H1 (cell line): ENCODE data around the gene EBPL. TPM values are rescaled to one million over a fixed set of nuclear protein-coding genes. Genes with fewer than 3 reads are reported as not detected.

ENCODE experiments used
- CTCF ChIA-PET: fragments of 300-600 bp; sonication (Branson Sonifier 250); formaldehyde crosslinking; loops from one replicate; lab custom pipeline; 2021; ENCODE audit not compliant: partially characterized antibody; lab: Charles Lee
- POLR2A ChIA-PET: fragments of 300-600 bp; sonication (Branson Sonifier 250); formaldehyde crosslinking; loops from one replicate; lab custom pipeline; 2021; ENCODE audit warnings: inconsistent platforms; ENCODE audit not compliant: partially characterized antibody; lab: Charles Lee
- DNase-seq, 2 experiments: peaks; one replicate each; pipeline versions ENCODE4 v3.0.0 to v3.0.0-alpha.2; 2010 to 2022; ENCODE audit warnings: low spot score in 2 of 2, low read depth in 1 of 2, mixed read lengths in 1 of 2
- FAIRE-seq: peaks from 2 replicates; lab custom pipeline; 2011; peaks lifted over from hg19 to GRCh38; lab: Jason Lieb, UNC
- H2AFZ ChIP-seq: 2 replicates; pipeline ENCODE4 v1.8.1; 2012; ENCODE audit warnings: low read length, inconsistent platforms
- H2AK5ac ChIP-seq: 2 replicates; pipeline ENCODE4 v1.6.1; 2013; ENCODE audit warnings: low read depth, low read length
- H2BK120ac ChIP-seq: replicated peaks from 2 replicates; pipeline ENCODE3; 2013; ENCODE audit warnings: low read depth, low read length, inconsistent platforms
- H2BK12ac ChIP-seq: 2 replicates; pipeline ENCODE4 v1.6.1; 2013; ENCODE audit warnings: low read depth, low read length
- H2BK15ac ChIP-seq: 2 replicates; pipeline ENCODE4 v1.6.1; 2013; ENCODE audit warnings: low read length
- H2BK20ac ChIP-seq: 2 replicates; pipeline ENCODE4 v1.6.1; 2013; ENCODE audit warnings: low read length
- H2BK5ac ChIP-seq: 2 replicates; pipeline ENCODE4 v1.6.1; 2013; ENCODE audit warnings: low read depth, low read length
- H3K14ac ChIP-seq: 2 replicates; pipeline ENCODE4 v1.6.1; 2013; ENCODE audit warnings: inconsistent platforms; ENCODE audit not compliant: insufficient read length
- H3K18ac ChIP-seq: 2 replicates; pipeline ENCODE4 v1.6.1; 2013; ENCODE audit warnings: low read length; ENCODE audit errors: extremely low read depth
- H3K23ac ChIP-seq: 2 replicates; pipeline ENCODE4 v1.6.1; 2013; ENCODE audit warnings: inconsistent platforms; ENCODE audit not compliant: insufficient read length
- H3K23me2 ChIP-seq: 2 replicates; pipeline ENCODE4 v1.6.1; 2013; ENCODE audit warnings: low read depth, low read length
- H3K27ac ChIP-seq: 2 replicates; pipeline ENCODE4 v1.6.1; 2011; ENCODE audit warnings: low read depth, low read length, inconsistent platforms
- H3K27me3 ChIP-seq, 4 experiments: replicated peaks in 1 of 4; 1 replicate in 1 of 4; 2 replicates in 3 of 4; pipeline versions ENCODE4 v1.6.1 to v1.8.1; 2011 to 2013; ENCODE audit warnings: low read length in 3 of 4, mild to moderate bottlenecking in 3 of 4, inconsistent platforms in 2 of 4, mixed read lengths in 2 of 4, moderate library complexity in 1 of 4; ENCODE audit not compliant: control insufficient read depth in 3 of 4, insufficient read depth in 3 of 4; ENCODE audit errors: extremely low read depth in 1 of 4
- H3K36me3 ChIP-seq, 4 experiments: 2 replicates each; pipeline versions ENCODE4 v1.6.1 to v1.8.1; 2011 to 2013; ENCODE audit warnings: mild to moderate bottlenecking in 4 of 4, low read length in 3 of 4, moderate library complexity in 2 of 4, control low read depth in 1 of 4, inconsistent platforms in 1 of 4; ENCODE audit not compliant: insufficient read depth in 4 of 4, control insufficient read depth in 2 of 4
- H3K4ac ChIP-seq: replicated peaks from 2 replicates; pipeline ENCODE3; 2013; ENCODE audit warnings: low read length, low read depth, mixed read lengths, inconsistent platforms; ENCODE audit not compliant: insufficient read length
- H3K4me1 ChIP-seq, 4 experiments: replicated peaks in 1 of 4; 1 replicate in 1 of 4; 2 replicates in 3 of 4; pipeline versions ENCODE4 v1.6.1 to v1.8.1; 2011 to 2013; ENCODE audit warnings: low read length in 3 of 4, inconsistent platforms in 2 of 4, mixed read lengths in 1 of 4; ENCODE audit not compliant: insufficient read depth in 4 of 4, control insufficient read depth in 3 of 4
- H3K4me2 ChIP-seq, 2 experiments: 2 replicates each; pipeline versions ENCODE4 v1.6.1 to v1.8.1; 2011 to 2013; ENCODE audit warnings: low read depth in 2 of 2, low read length in 2 of 2, control low read depth in 1 of 2, inconsistent platforms in 1 of 2, mild to moderate bottlenecking in 1 of 2; ENCODE audit not compliant: insufficient read depth in 1 of 2
- H3K4me3 ChIP-seq, 4 experiments: fragments of 200-600, 300-600 bp in 1 of 4; sonication (generic), shearing (Covaris generic), sonication (Bioruptor Twin) in 1 of 4; 2 replicates each; pipeline versions ENCODE4 v1.5.1 to v1.8.1; 2011 to 2016; ENCODE audit warnings: low read length in 4 of 4, low read depth in 3 of 4, control low read depth in 2 of 4, inconsistent platforms in 2 of 4, mild to moderate bottlenecking in 2 of 4, mixed read lengths in 1 of 4, moderate library complexity in 1 of 4; ENCODE audit not compliant: insufficient read depth in 2 of 4; ENCODE audit errors: extremely low read depth in 1 of 4
- H3K56ac ChIP-seq: replicated peaks from 2 replicates; pipeline ENCODE3; 2013; ENCODE audit warnings: low read depth, mild to moderate bottlenecking, mixed read lengths, low read length, inconsistent platforms; ENCODE audit not compliant: insufficient read length
- H3K79me1 ChIP-seq: 2 replicates; pipeline ENCODE4 v1.6.1; 2013; ENCODE audit warnings: low read depth, low read length, control low read depth
- H3K79me2 ChIP-seq, 2 experiments: 2 replicates each; pipeline versions ENCODE4 v1.6.1 to v1.8.1; 2012 to 2013; ENCODE audit warnings: low read length in 2 of 2, mild to moderate bottlenecking in 2 of 2, inconsistent platforms in 1 of 2; ENCODE audit not compliant: insufficient read depth in 2 of 2, control insufficient read depth in 1 of 2
- H3K9ac ChIP-seq, 4 experiments: replicated peaks in 1 of 4; 1 replicate in 1 of 4; 2 replicates in 3 of 4; pipeline versions ENCODE4 v1.6.1 to v1.8.1; 2011 to 2013; ENCODE audit warnings: low read depth in 3 of 4, low read length in 3 of 4, control low read depth in 2 of 4, mild to moderate bottlenecking in 2 of 4, moderate library complexity in 2 of 4, inconsistent platforms in 1 of 4; ENCODE audit errors: extremely low read depth in 1 of 4
- H3K9me3 ChIP-seq, 2 experiments: 2 replicates each; pipeline versions ENCODE4 v1.6.1 to v1.8.1; 2012 to 2013; ENCODE audit warnings: mild to moderate bottlenecking in 2 of 2, moderate library complexity in 2 of 2, control low read depth in 1 of 2, inconsistent platforms in 1 of 2, low read depth in 1 of 2, low read length in 1 of 2, mixed read lengths in 1 of 2; ENCODE audit not compliant: insufficient read depth in 2 of 2
- H4K20me1 ChIP-seq, 2 experiments: replicated peaks in 1 of 2; 2 replicates each; pipeline versions ENCODE3 to v1.8.1; 2011 to 2013; ENCODE audit warnings: inconsistent platforms in 2 of 2, low read length in 2 of 2, mild to moderate bottlenecking in 1 of 2; ENCODE audit not compliant: insufficient read depth in 2 of 2, control insufficient read depth in 1 of 2
- H4K5ac ChIP-seq: 2 replicates; pipeline ENCODE4 v1.6.1; 2013; ENCODE audit warnings: low read length, low read depth, mixed read lengths, inconsistent platforms; ENCODE audit not compliant: insufficient read length
- H4K8ac ChIP-seq: 2 replicates; pipeline ENCODE4 v1.8.0; 2013; ENCODE audit warnings: mild to moderate bottlenecking, moderate library complexity, low read length, inconsistent platforms; ENCODE audit not compliant: insufficient read depth; ENCODE audit errors: extremely low read depth
- H4K91ac ChIP-seq: replicated peaks from 2 replicates; pipeline ENCODE3; 2013; ENCODE audit warnings: low read length, mixed read lengths, inconsistent platforms; ENCODE audit not compliant: insufficient read length
- ASH2L ChIP-seq: fragments of 200-600, 300-600 bp; sonication (generic); IDR thresholded peaks from one replicate; pipeline ENCODE4 v1.7.1; 2017; ENCODE audit warnings: low read length
- BACH1 ChIP-seq: IDR thresholded peaks from 2 replicates; pipeline ENCODE4 v1.6.1; 2012; ENCODE audit warnings: low read length, improper control_type of control experiment
- BCL11A ChIP-seq, 2 experiments: IDR thresholded peaks; one replicate each; pipeline ENCODE4 v1.6.1; 2011; ENCODE audit warnings: low read depth in 2 of 2, low read length in 2 of 2, mild to moderate bottlenecking in 2 of 2
- CBX5 ChIP-seq: fragments of 300-800, 300-1000 bp; sonication (generic); IDR thresholded peaks from 2 replicates; pipeline ENCODE4 v1.7.1; 2016; ENCODE audit warnings: antibody characterized with exemption, low read length, low read depth
- CHD1 ChIP-seq: IDR thresholded peaks from 2 replicates; pipeline ENCODE4 v1.6.1; 2012; ENCODE audit warnings: low read depth, low read length, improper control_type of control experiment
- CREB1 ChIP-seq: IDR thresholded peaks from 2 replicates; pipeline ENCODE4 v1.6.1; 2012; ENCODE audit warnings: inconsistent platforms
- E2F6 ChIP-seq: IDR thresholded peaks from 2 replicates; pipeline ENCODE4 v1.6.1; 2012; ENCODE audit warnings: inconsistent platforms
- GABPA ChIP-seq: IDR thresholded peaks from 2 replicates; pipeline ENCODE4 v1.6.1; 2011; ENCODE audit warnings: mild to moderate bottlenecking, low read length, moderate library complexity, borderline replicate concordance; ENCODE audit not compliant: insufficient read depth
- RBBP5 ChIP-seq: IDR thresholded peaks from 2 replicates; pipeline ENCODE4 v1.7.1; 2012; ENCODE audit warnings: low read depth, mild to moderate bottlenecking, inconsistent platforms, low read length, moderate library complexity, borderline replicate concordance
- RFX5 ChIP-seq: IDR thresholded peaks from 2 replicates; pipeline ENCODE4 v1.6.1; 2011; ENCODE audit warnings: low read depth, low read length, improper control_type of control experiment, borderline replicate concordance
- SAP30 ChIP-seq: fragments of 300-600 bp; sonication (generic); IDR thresholded peaks from 2 replicates; pipeline ENCODE4 v1.7.1; 2012; ENCODE audit warnings: low read length, moderate library complexity, mild to moderate bottlenecking, inconsistent platforms; ENCODE audit not compliant: insufficient read depth, insufficient replicate concordance
- TAF1 ChIP-seq: IDR thresholded peaks from 2 replicates; pipeline ENCODE4 v1.6.1; 2011; ENCODE audit warnings: mild to moderate bottlenecking, low read depth, low read length
- WGBS, 2 experiments: shearing (Covaris generic) in 1 of 2; methylation state at CpG; one replicate each; pipeline versions ENCODE4 v1.1.6 to v1.1.7; 2013 to 2015; ENCODE audit warnings: low lambda C conversion rate in 2 of 2, mixed read lengths in 2 of 2, inconsistent platforms in 1 of 2, low coverage in 1 of 2, missing lambda C conversion rate in 1 of 2; ENCODE audit not compliant: insufficient replicate concordance in 2 of 2, insufficient coverage in 1 of 2, insufficient read length in 1 of 2; ENCODE audit errors: extremely low coverage in 1 of 2, missing lambda C conversion rate in 1 of 2; 5-methylcytosine and 5-hydroxymethylcytosine counted together
- polyA plus RNA-seq, 7 experiments: library from polyadenylated mRNA; depleted of rRNA in 3 of 7; stranded (reverse) in 5 of 7; unstranded in 2 of 7; fragments of >200 nt in 5 of 7; fragments of 200-250 nt in 2 of 7; gene quantifications; 1 replicate in 5 of 7; 2 replicates in 1 of 7; 4 replicates in 1 of 7; pipeline versions ENCODE4 v1.2.1 to v1.2.3, GENCODE V29; 2011 to 2013; ENCODE audit warnings: missing spikeins in 2 of 7, mixed read lengths in 2 of 7
- total RNA-seq: library from RNA; stranded (reverse); fragmentation: NEBNext Ultra II Directional; extraction: Animal tissue kit (Norgen Biotek cat#: 25700); gene quantifications from 2 replicates; pipeline ENCODE4 v1.2.1, GENCODE V29; 2021

Gene EBPL
- total and polyA plus RNA-seq, 2 of the 8 experiments (the other 6 are each of a cell fraction or from before 2014, with no cell fraction given) = 130 to 204 TPM

DNA sequence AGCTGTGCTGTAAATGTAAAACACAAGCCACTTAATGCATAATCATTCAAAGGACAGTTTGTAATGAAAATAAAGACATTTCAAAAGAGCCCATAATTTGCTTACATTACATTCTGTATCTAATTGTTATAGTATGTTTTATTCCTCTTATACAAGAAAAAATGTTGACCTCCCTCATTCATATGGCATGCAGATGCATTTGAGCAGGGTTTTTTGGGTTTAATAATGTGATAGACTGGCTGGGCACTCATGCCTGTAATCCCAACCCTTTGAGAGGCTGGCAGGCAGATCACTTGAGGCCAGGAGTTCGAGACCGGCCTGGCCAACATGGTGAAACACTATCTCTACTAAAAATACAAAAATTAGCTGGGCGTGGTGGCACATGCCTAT lies 74.6 kb downstream of the EBPL start:
- H3K9me3 ChIP-seq = no peaks in the 10 kb centered on the region
- no peak overlapping the region for H3K27ac ChIP-seq
- no peak overlapping the region for H4K8ac ChIP-seq
- H2BK15ac ChIP-seq = no peak overlapping the region
- no peaks in the 10 kb centered on the region for H3K36me3 ChIP-seq
- H4K91ac ChIP-seq = no peak overlapping the region
- WGBS, 2 experiments = 90% methylated on average over 3 of the region's 3 CpGs; no CpG with 5 or more reads in 1 of the 2 experiments
- H2BK12ac ChIP-seq = no peak overlapping the region
- H3K18ac ChIP-seq = no peak overlapping the region
- H2BK20ac ChIP-seq = no peak overlapping the region
- H3K23ac ChIP-seq = no peak overlapping the region
- POLR2A ChIA-PET = no interaction called here
- CTCF ChIA-PET = interaction anchor here (1.0 to 1.5 kb wide), 4 partner anchors 9 to 69 kb away, joined by 3 to 5 read pairs (median 4); no protein-coding TSS in a partner anchor
- H2BK120ac ChIP-seq = no peak overlapping the region
- no peak overlapping the region for H3K14ac ChIP-seq
- no peak overlapping the region for H3K9ac ChIP-seq
- DNase-seq = no peak
- H3K27me3 ChIP-seq = no peaks in the 10 kb centered on the region
- FAIRE-seq = no peak
- H2BK5ac ChIP-seq = no peak overlapping the region
- TF ChIP-seq ASH2L (no peak), CREB1 (no peak), E2F6 (no peak), CBX5 (no peak), BACH1 (no peak), CHD1 (no peak), TAF1 (no peak), SAP30 (no peak), BCL11A (IDR thresholded peaks at IDR 0.05; ENCODE audit: low read depth in 2 of 2, low read length in 2 of 2) (no peak), RBBP5 (no peak), GABPA (no peak), RFX5 (no peak)
- TF ChIP-seq, all 59 proteins: peak for 0
- Histone ChIP-seq H4K5ac (no peak overlapping the region), H4K20me1 (no peaks in the 10 kb centered on the region), H3K23me2 (no peaks in the 10 kb centered on the region), H3K79me1 (no peaks in the 10 kb centered on the region), H2AK5ac (no peak overlapping the region), H2AFZ (no peak overlapping the region), H3K4me3 (no peak overlapping the region), H3K4ac (no peak overlapping the region), H3K4me1 (peaks cover 0 to 3% (median 0%) of the 10 kb centered on the region in 4 experiments; a peak in 1 of 7 replicates), H3K79me2 (no peaks in the 10 kb centered on the region), H3K56ac (no peak overlapping the region), H3K4me2 (no peak overlapping the region)
